GM21447 (cell line): ENCODE results near the gene SORCS3.

Experiments
- ATAC-seq: cut with Tn5 transposase; IDR thresholded peaks from one replicate; pipeline ENCODE4 v1.9.1; 2021; ENCODE audit not compliant: unreplicated experiment

Gene SORCS3

GRCh38 chr10:104643303-104643663, 2.2 kb downstream of the SORCS3 start:
- no peak for ATAC-seq

DNA sequence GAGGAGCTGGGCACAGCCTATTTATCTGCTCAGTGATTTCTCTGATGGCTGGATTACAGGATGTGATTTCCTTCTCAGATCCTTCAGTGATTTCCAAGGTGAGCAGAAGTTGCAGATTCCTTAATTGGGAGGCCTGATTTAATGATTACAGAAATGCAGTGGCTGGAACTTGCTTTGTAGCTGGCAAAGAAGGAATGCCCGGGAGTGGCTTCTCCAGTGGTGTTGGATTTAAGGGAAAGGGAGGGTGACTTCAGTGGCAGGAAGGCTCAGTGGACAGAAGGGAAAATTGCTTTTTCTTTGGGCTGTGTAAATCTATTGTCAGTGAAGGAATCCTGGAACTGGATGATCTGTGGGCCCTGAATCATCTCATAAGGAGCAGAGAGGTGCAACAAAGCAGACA, 5.1 kb downstream of the SORCS3 start:
- no peak for ATAC-seq

DNA sequence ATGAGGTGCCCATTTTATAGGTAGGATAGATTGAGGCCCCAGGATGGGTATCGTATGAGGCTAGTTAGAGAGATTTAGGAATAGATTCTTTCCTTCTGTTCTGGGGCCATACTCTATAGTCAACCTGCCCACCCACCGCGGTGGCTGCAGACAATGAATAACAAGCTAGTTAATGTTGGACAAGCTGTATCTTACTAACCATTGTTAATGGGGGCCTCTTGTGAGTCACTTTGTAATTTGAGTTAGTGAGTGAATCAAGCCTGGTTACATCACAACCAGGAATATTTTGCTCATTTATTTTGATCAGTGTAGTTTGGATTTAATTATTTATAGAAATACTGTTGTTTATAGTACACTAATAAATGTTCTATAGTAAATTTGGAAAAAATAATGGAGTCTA, 7.3 kb downstream of the SORCS3 start:
- no peak for ATAC-seq

DNA sequence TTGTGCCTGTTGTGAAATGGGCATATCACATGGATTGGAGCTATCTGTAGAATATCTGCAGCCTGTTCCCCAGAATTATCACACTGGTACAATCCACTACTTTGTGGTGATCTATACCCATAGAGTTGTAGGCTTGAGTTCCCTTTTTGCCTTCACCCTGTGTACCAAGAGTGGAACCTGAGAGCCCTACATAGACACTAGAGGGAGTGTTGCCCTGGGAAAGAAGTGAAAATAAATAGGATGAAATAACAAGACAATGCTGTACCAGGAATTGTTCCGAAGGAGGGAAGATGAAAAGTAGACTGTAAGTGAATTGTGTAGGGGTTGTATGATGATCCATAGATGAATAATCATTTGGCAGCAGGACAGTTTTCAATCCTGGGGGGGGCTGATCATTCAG, 9.0 kb downstream of the SORCS3 start:
- ATAC-seq: no peak

GRCh38 chr10:104650635-104651331, 9.7 kb downstream of the SORCS3 start:
- ATAC-seq: no peak

GRCh38 chr10:104657036-104657435, 15.9 kb downstream of the SORCS3 start:
- ATAC-seq: no peak

DNA sequence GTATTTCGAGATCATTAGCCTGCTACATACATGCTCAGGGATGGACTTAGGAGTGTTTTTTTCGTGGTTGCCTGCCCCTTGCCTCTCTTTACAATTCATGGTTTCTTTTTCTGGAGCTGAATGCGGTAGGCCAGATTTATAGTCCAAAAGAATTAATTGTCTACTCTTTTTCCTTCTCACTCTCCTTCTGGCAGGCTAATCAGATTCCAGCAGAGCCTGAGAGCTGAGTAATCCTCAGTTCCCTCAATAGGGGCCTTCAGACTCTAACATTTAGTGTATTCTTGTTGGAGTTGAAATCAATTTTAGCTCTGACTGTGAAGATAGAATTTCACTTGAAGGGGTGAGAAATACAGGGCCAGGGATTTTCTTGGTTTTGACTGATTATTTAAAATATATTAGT, 16.4 kb downstream of the SORCS3 start:
- no peak for ATAC-seq

- no peak for ATAC-seq
Measured at GRCh38 chr10:104658067-104658466, 17.0 kb downstream of the SORCS3 start.

- no peak for ATAC-seq
Measured at GRCh38 chr10:104659809-104660208, 18.7 kb downstream of the SORCS3 start.

DNA sequence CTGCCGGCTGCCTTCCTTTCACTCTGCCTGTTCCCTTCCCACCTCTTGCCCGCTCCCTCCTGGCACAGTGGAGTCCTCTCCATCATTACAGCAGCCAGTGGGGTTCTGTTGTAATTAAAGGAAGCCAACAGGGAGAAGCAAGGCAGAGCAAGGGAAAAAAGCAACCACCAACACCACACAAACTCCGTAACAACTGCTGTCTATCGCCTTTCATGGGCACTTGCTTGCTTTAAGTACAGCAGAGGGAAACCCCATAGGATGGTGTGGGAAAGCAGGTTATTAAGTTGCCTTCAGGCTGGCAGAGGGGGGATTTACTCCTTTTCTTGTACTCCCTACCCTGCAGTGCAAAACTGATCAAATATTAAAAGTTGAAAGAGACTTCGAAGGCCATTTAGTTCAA, 22.0 kb downstream of the SORCS3 start:
- no peak for ATAC-seq

DNA sequence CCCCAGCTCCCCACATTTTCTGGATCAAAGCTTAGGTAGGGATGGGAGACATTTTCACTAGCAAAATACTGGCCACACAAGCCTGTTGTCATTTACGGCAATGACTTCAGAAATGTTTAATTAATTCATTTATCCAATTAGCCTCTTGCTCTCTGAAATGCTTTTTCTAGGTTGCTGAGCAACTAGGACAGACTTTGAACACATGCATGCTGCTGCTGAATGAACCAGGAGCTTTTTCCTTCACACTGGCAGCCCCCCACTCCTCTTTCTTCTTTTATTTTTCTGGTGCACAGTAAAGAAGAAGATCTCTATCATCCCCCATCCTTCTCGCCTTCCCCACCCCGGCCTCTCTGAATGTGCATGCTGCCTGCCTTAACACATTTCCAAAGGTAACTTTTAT, 22.5 kb downstream of the SORCS3 start:
- ATAC-seq: no peak

GRCh38 chr10:104664205-104664604, 23.1 kb downstream of the SORCS3 start:
- no peak for ATAC-seq

- ATAC-seq: no peak
Measured at GRCh38 chr10:104665174-104665573, 24.1 kb downstream of the SORCS3 start.

GRCh38 chr10:104666106-104666505, 25.0 kb downstream of the SORCS3 start:
- ATAC-seq: no peak

GRCh38 chr10:104676874-104677273, 35.8 kb downstream of the SORCS3 start:
- no peak for ATAC-seq

- no peak for ATAC-seq
Measured at GRCh38 chr10:104678658-104679057, 37.6 kb downstream of the SORCS3 start.

GRCh38 chr10:104680467-104681401, 39.6 kb downstream of the SORCS3 start:
- no peak for ATAC-seq

DNA sequence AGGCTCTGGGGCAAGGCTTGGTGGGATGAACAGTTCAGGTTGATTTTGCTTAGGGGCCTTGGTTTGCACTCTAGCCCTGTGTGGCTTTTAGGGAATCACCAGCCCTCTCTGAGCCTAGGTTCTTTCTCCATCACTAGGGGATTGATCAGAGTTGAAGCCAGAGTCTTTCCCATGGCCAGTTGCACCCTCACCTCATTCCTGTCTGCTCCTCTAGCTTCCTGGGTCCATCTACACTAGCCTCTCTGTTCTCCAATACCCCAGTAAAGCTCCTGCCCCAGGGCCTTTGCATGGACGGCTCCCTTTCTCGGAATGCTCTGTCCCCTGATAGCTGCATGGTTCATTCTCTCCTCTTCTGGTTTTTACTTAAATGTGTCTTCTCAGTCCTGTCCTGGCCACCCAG, 40.4 kb downstream of the SORCS3 start:
- no peak for ATAC-seq

DNA sequence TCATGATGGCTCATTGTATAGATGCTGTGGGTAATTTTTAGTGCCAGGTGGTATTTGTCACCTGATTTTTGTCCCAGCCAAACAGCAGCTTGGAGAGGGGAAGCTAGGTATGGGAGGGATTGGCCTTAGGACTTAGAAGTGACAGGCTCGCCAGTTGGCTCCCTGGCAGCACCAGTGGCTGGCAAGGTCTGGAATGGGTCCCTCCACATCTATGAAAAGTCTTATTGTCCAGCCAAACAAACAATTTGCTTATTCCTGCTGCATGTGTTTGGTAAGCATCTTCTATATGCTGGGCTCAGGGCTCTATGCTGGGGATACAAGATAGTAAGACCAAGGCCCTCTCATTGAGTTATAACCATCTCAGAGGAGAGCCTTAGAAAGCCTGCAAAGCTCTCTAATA, 42.5 kb downstream of the SORCS3 start:
- no peak for ATAC-seq

DNA sequence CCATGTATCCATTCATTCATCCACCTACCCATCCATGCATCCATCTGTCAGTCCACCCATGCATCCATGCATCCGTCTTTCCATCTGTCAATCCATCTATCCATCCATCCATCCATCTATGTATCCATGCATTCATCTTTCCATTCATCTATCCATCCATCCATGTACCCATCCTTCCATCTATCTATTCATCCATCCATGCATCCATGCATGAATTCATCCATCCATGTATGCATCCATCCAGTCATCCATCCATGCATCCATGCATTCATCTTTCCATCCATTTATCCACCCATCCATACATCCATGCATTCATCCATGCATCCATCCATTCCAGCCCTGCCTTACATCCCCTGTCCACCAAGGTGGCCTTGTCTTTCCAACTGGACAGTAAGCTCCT, 45.7 kb downstream of the SORCS3 start:
- no peak for ATAC-seq

GRCh38 chr10:104688251-104689042, 47.4 kb downstream of the SORCS3 start:
- no peak for ATAC-seq

GRCh38 chr10:104689105-104689504, 48.0 kb downstream of the SORCS3 start:
- no peak for ATAC-seq
